ENCODE measurements around the gene LRRC1.

- TF ChIP-seq TAF1 (IDR thresholded peaks at IDR 0.05; ENCODE audit: borderline replicate concordance, insufficient read depth, low read length) (no peak), REST (IDR thresholded peaks at IDR 0.05; ENCODE audit: insufficient read depth in 1 of 2, low read depth in 2 of 2, low read length in 2 of 2) (no peak), POLR2AphosphoS5 (IDR thresholded peaks at IDR 0.05; ENCODE audit: low read depth, low read length) (no peak), SIN3A (IDR thresholded peaks at IDR 0.05; ENCODE audit: borderline replicate concordance, insufficient read depth, low read length) (no peak), FOXP2 (optimal IDR thresholded peaks at IDR 0.05; ENCODE audit: borderline replicate concordance, extremely low read depth, extremely low read length, insufficient read depth) (no peak)
These were observed 56.8 kb downstream of the LRRC1 start for GRCh38 chr6:53851561-53851960.
